Neural cell (in vitro differentiated cells): Measurements from ENCODE around the gene ZXDC. TPM values are rescaled to one million over a fixed set of nuclear protein-coding genes. Genes with fewer than 3 reads are reported as not detected.

ENCODE experiments used
- H2AFZ ChIP-seq: fragments of 200-600, 300-800 bp; sonication (generic), shearing (Covaris generic); 2 replicates; pipeline ENCODE4 v1.6.0; 2014; ENCODE audit warnings: low read depth, mild to moderate bottlenecking, antibody characterized with exemption, low read length, moderate library complexity
- H3F3A ChIP-seq: fragments of 200-600 bp; shearing (Covaris generic); 2 replicates; pipeline ENCODE4 v1.6.1; 2016; ENCODE audit warnings: mild to moderate bottlenecking, moderate library complexity, mixed read lengths, antibody characterized with exemption, low read length; ENCODE audit not compliant: insufficient read depth, poor library complexity, severe bottlenecking
- H3K27ac ChIP-seq: fragments of 200-600, 300-800 bp; sonication (generic), shearing (Covaris generic); 2 replicates; pipeline ENCODE4 v1.5.1; 2014; ENCODE audit warnings: mild to moderate bottlenecking, low read length, moderate library complexity
- H3K27me3 ChIP-seq: fragments of 300-800, 200-600 bp; sonication (generic), shearing (Covaris generic); 2 replicates; pipeline ENCODE4 v1.6.0; 2014; ENCODE audit warnings: mild to moderate bottlenecking, low read depth, low read length, moderate library complexity; ENCODE audit not compliant: insufficient read depth
- H3K36me3 ChIP-seq: fragments of 300-800, 200-600 bp; sonication (generic), shearing (Covaris generic); 2 replicates; pipeline ENCODE4 v1.5.1; 2014; ENCODE audit warnings: mild to moderate bottlenecking, antibody characterized with exemption, low read length, moderate library complexity; ENCODE audit not compliant: insufficient read depth
- H3K4me2 ChIP-seq: fragments of 300-800, 200-600 bp; sonication (generic), shearing (Covaris generic); 2 replicates; pipeline ENCODE4 v1.6.0; 2014; ENCODE audit warnings: mild to moderate bottlenecking, low read length
- H3K4me3 ChIP-seq: fragments of 300-800, 200-600 bp; sonication (generic), shearing (Covaris generic); 2 replicates; pipeline ENCODE4 v1.5.1; 2014; ENCODE audit warnings: mild to moderate bottlenecking, low read length, moderate library complexity
- H3K79me2 ChIP-seq: fragments of 200-600 bp; shearing (Covaris generic); replicated peaks from 2 replicates; pipeline ENCODE4 v1.6.0; 2014; ENCODE audit warnings: mild to moderate bottlenecking, low read length, moderate library complexity; ENCODE audit not compliant: insufficient read depth
- H3K9ac ChIP-seq: fragments of 300-800, 200-600 bp; sonication (generic), shearing (Covaris generic); 2 replicates; pipeline ENCODE4 v1.6.1; 2016; ENCODE audit warnings: mild to moderate bottlenecking, low read length, mixed read lengths
- H3K9me2 ChIP-seq: fragments of 200-600 bp; shearing (Covaris generic); 2 replicates; pipeline ENCODE4 v1.6.1; 2016; ENCODE audit warnings: mild to moderate bottlenecking, low read length, mixed read lengths; ENCODE audit not compliant: insufficient read depth
- H3K9me3 ChIP-seq: fragments of 200-600, 300-800 bp; sonication (generic), shearing (Covaris generic); 2 replicates; pipeline ENCODE4 v1.6.1; 2016; ENCODE audit warnings: mild to moderate bottlenecking, mixed run types, low read length, moderate library complexity, mixed read lengths
- H4K20me1 ChIP-seq: fragments of 200-600 bp; shearing (Covaris generic); 2 replicates; pipeline ENCODE4 v1.6.1; 2016; ENCODE audit warnings: mild to moderate bottlenecking, mixed run types; ENCODE audit not compliant: insufficient read depth
- EP300 ChIP-seq: fragments of 450-650 bp; conservative IDR thresholded peaks from 2 replicates; pipeline ENCODE4 v1.6.1; 2014; ENCODE audit warnings: antibody characterized with exemption, mild to moderate bottlenecking, moderate library complexity; ENCODE audit not compliant: poor library complexity, severe bottlenecking
- EZH2 ChIP-seq: fragments of 200-600, 300-800 bp; shearing (Covaris generic), sonication (generic); IDR thresholded peaks from 2 replicates; pipeline ENCODE4 v1.6.1; 2014; ENCODE audit warnings: antibody characterized with exemption, low read length, borderline replicate concordance, mild to moderate bottlenecking; ENCODE audit not compliant: insufficient read depth, poor library complexity, severe bottlenecking
- MXI1 ChIP-seq: fragments of 450-650 bp; conservative IDR thresholded peaks from 2 replicates; pipeline ENCODE4 v1.6.1; 2014; ENCODE audit warnings: antibody characterized with exemption, mild to moderate bottlenecking; ENCODE audit not compliant: poor library complexity, severe bottlenecking
- POLR2AphosphoS5 ChIP-seq: IDR thresholded peaks from 2 replicates; pipeline ENCODE4 v1.6.1; 2012
- RAD21 ChIP-seq: fragments of 450-650 bp; conservative IDR thresholded peaks from 2 replicates; pipeline ENCODE4 v1.6.1; 2014; ENCODE audit warnings: antibody characterized with exemption, mild to moderate bottlenecking, moderate library complexity
- SMC3 ChIP-seq: fragments of 450-650 bp; conservative IDR thresholded peaks from 2 replicates; pipeline ENCODE4 v1.6.1; 2014; ENCODE audit warnings: antibody characterized with exemption, mild to moderate bottlenecking, moderate library complexity; ENCODE audit not compliant: poor library complexity
- TAF1 ChIP-seq: IDR thresholded peaks from 2 replicates; pipeline ENCODE4 v1.6.1; 2012; ENCODE audit warnings: low read depth
- polyA plus RNA-seq: library from polyadenylated mRNA; depleted of rRNA; stranded (reverse); fragments of >200 nt; gene quantifications from 2 replicates; pipeline ENCODE4 v1.2.3, GENCODE V29; 2014
- TF ChIP-seq, protein P1 (sequence below): IDR thresholded peaks from 2 replicates; pipeline ENCODE4 v1.6.1; 2012; ENCODE audit warnings: borderline replicate concordance
- TF ChIP-seq, protein P2 (sequence below): fragments of 450-650 bp; IDR thresholded peaks from 2 replicates; pipeline ENCODE4 v1.5.1; 2014; ENCODE audit warnings: antibody characterized with exemption, mild to moderate bottlenecking, moderate library complexity; ENCODE audit not compliant: poor library complexity, severe bottlenecking

Gene ZXDC
- polyA plus RNA-seq, 1 donor from 2014 or later, result 22.2 TPM

GRCh38 chr3:126419886-126420786, 55.6 kb downstream of the ZXDC start:
- Histone ChIP-seq H3K27ac (no peak overlapping the region), H3K9ac (no peak overlapping the region), H3K79me2 (no peaks in the 10 kb centered on the region), H2AFZ (no peak overlapping the region), H3K4me2 (no peak overlapping the region), H4K20me1 (no peaks in the 10 kb centered on the region), H3F3A (no peaks in the 10 kb centered on the region), H3K9me3 (no peaks in the 10 kb centered on the region), H3K4me3 (no peak overlapping the region), H3K36me3 (no peaks in the 10 kb centered on the region), H3K27me3 (no peaks in the 10 kb centered on the region), H3K9me2 (no peaks in the 10 kb centered on the region)
- TF ChIP-seq RAD21, result no peak
- TF ChIP-seq EP300, result no peak
- TF ChIP-seq POLR2AphosphoS5, result no peak
- TF ChIP-seq, protein P1, sequence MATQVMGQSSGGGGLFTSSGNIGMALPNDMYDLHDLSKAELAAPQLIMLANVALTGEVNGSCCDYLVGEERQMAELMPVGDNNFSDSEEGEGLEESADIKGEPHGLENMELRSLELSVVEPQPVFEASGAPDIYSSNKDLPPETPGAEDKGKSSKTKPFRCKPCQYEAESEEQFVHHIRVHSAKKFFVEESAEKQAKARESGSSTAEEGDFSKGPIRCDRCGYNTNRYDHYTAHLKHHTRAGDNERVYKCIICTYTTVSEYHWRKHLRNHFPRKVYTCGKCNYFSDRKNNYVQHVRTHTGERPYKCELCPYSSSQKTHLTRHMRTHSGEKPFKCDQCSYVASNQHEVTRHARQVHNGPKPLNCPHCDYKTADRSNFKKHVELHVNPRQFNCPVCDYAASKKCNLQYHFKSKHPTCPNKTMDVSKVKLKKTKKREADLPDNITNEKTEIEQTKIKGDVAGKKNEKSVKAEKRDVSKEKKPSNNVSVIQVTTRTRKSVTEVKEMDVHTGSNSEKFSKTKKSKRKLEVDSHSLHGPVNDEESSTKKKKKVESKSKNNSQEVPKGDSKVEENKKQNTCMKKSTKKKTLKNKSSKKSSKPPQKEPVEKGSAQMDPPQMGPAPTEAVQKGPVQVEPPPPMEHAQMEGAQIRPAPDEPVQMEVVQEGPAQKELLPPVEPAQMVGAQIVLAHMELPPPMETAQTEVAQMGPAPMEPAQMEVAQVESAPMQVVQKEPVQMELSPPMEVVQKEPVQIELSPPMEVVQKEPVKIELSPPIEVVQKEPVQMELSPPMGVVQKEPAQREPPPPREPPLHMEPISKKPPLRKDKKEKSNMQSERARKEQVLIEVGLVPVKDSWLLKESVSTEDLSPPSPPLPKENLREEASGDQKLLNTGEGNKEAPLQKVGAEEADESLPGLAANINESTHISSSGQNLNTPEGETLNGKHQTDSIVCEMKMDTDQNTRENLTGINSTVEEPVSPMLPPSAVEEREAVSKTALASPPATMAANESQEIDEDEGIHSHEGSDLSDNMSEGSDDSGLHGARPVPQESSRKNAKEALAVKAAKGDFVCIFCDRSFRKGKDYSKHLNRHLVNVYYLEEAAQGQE, result no peak
- TF ChIP-seq MXI1, result no peak
- TF ChIP-seq EZH2, result no peak
- no peak for TF ChIP-seq SMC3
- TF ChIP-seq, protein P2, sequence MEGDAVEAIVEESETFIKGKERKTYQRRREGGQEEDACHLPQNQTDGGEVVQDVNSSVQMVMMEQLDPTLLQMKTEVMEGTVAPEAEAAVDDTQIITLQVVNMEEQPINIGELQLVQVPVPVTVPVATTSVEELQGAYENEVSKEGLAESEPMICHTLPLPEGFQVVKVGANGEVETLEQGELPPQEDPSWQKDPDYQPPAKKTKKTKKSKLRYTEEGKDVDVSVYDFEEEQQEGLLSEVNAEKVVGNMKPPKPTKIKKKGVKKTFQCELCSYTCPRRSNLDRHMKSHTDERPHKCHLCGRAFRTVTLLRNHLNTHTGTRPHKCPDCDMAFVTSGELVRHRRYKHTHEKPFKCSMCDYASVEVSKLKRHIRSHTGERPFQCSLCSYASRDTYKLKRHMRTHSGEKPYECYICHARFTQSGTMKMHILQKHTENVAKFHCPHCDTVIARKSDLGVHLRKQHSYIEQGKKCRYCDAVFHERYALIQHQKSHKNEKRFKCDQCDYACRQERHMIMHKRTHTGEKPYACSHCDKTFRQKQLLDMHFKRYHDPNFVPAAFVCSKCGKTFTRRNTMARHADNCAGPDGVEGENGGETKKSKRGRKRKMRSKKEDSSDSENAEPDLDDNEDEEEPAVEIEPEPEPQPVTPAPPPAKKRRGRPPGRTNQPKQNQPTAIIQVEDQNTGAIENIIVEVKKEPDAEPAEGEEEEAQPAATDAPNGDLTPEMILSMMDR, result no peak
- no peak for TF ChIP-seq TAF1

DNA sequence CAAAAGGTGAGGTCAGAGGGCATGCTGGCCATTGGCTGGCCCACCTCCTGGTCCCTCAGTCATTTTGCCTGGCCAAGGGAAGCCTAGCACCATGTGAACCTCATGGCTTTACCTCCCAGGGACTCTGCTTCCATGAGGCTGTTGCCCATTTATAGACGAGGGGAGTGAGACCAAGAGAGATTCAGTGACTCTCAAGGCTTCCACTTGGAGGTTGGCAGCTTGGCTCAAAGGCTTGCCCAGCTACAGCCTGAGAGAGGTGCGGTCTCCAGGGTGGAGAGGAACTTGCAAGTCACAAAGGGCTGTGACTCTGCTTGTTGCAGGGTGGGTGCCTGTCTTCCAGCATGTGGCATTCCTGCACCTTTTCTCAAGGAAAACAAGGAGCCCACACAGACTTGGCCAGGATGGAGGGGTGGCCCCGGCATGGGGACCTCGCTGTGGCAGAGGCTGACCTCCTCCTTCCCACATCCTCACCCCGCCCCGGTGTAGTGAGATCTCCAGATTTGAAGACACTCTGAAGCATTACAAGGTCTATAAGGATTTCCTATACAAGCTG, 56.5 kb downstream of the ZXDC start:
- no peak overlapping the region for H2AFZ ChIP-seq
- no peaks in the 10 kb centered on the region for H3K9me3 ChIP-seq
- H3K9ac ChIP-seq, result no peak overlapping the region
- H3K4me3 ChIP-seq, result no peak overlapping the region
- H4K20me1 ChIP-seq, result no peaks in the 10 kb centered on the region
- no peaks in the 10 kb centered on the region for H3K79me2 ChIP-seq
- no peaks in the 10 kb centered on the region for H3K9me2 ChIP-seq
- H3K36me3 ChIP-seq, result no peaks in the 10 kb centered on the region
- no peak overlapping the region for H3K27ac ChIP-seq
- TF ChIP-seq POLR2AphosphoS5, result no peak
- no peak for TF ChIP-seq TAF1
- TF ChIP-seq, protein P2, result no peak
- no peak for TF ChIP-seq RAD21
- no peak for TF ChIP-seq EP300
- TF ChIP-seq EZH2, result no peak
- no peak for TF ChIP-seq MXI1
- TF ChIP-seq SMC3, result no peak
- TF ChIP-seq, protein P1, result no peak
- H3F3A ChIP-seq, result no peaks in the 10 kb centered on the region
- no peaks in the 10 kb centered on the region for H3K27me3 ChIP-seq
- H3K4me2 ChIP-seq, result no peak overlapping the region
